Right renal cortex interstitium (tissue), 3 donors: Measurements from ENCODE around the gene HIVEP3. TPM values are rescaled to one million over a fixed set of nuclear protein-coding genes. Genes with fewer than 3 reads are reported as not detected.

ENCODE experiments used
- DNase-seq, 3 donors: peaks; one replicate each; pipeline ENCODE4 v3.0.0-alpha.2; 2013; ENCODE audit warnings: low read depth in 3 of 3, low spot score in 2 of 3
- polyA plus RNA-seq, 3 donors: library from polyadenylated mRNA; unstranded; fragments of 120-200 nt; gene quantifications; one replicate each; pipeline ENCODE4 v1.2.1, GENCODE V29; 2013; ENCODE audit not compliant: insufficient read length in 3 of 3

HIVEP3 gene
- polyA plus RNA-seq, 3 donors = 3.6 to 4.9 (median 4.0) TPM

GRCh38 chr1:41739061-41739955 is 179.4 kb downstream of the HIVEP3 start:
- peak in 2 of 3 donors; percentile 37 to 56 for DNase-seq

GRCh38 chr1:41738475-41738874 is 180.2 kb downstream of the HIVEP3 start:
- DNase-seq = no peak

- no peak for DNase-seq
Measured at GRCh38 chr1:41738006-41738405, 180.7 kb downstream of the HIVEP3 start.

- peak in 2 of 3 donors; percentile 37 to 46 for DNase-seq
Measured at GRCh38 chr1:41735631-41736260, 183.0 kb downstream of the HIVEP3 start.

GRCh38 chr1:41735139-41735538 is 183.6 kb downstream of the HIVEP3 start:
- no peak for DNase-seq

- no peak for DNase-seq
Measured at GRCh38 chr1:41734201-41734970, 184.3 kb downstream of the HIVEP3 start.

- no peak for DNase-seq
Measured at GRCh38 chr1:41733725-41734124, 185.0 kb downstream of the HIVEP3 start.

GRCh38 chr1:41733021-41733420 is 185.7 kb downstream of the HIVEP3 start:
- no peak for DNase-seq

- no peak for DNase-seq
Measured at GRCh38 chr1:41731516-41732030, 187.1 kb downstream of the HIVEP3 start.

- no peak for DNase-seq
Measured at GRCh38 chr1:41730806-41731205, 187.9 kb downstream of the HIVEP3 start.

GRCh38 chr1:41728403-41729202 is 190.1 kb downstream of the HIVEP3 start:
- no peak for DNase-seq

- DNase-seq = no peak
Measured at GRCh38 chr1:41727749-41728115, 191.0 kb downstream of the HIVEP3 start.

- DNase-seq = no peak
Measured at GRCh38 chr1:41726899-41727748, 191.6 kb downstream of the HIVEP3 start.

GRCh38 chr1:41726292-41726691 is 192.4 kb downstream of the HIVEP3 start:
- DNase-seq = no peak

GRCh38 chr1:41724926-41725325 is 193.8 kb downstream of the HIVEP3 start:
- no peak for DNase-seq

GRCh38 chr1:41724248-41724647 is 194.5 kb downstream of the HIVEP3 start:
- DNase-seq = no peak

- no peak for DNase-seq
Measured at GRCh38 chr1:41723786-41724185, 194.9 kb downstream of the HIVEP3 start.

- no peak for DNase-seq
Measured at GRCh38 chr1:41722184-41722583, 196.5 kb downstream of the HIVEP3 start.

GRCh38 chr1:41720861-41721410 is 197.8 kb downstream of the HIVEP3 start:
- DNase-seq = no peak
